MV-4-11 (cell line): ENCODE results near the gene GMPPB.
"Not testable (repeated sequence)": the region's sequence is repeated elsewhere in the genome, so short reads cannot be mapped to it uniquely, and the experiment has no call there.

Experiments
- DNase-seq: peaks from one replicate; lab custom pipeline; 2025; lab: John Stamatoyannopoulos, UW

Gene GMPPB

DNA sequence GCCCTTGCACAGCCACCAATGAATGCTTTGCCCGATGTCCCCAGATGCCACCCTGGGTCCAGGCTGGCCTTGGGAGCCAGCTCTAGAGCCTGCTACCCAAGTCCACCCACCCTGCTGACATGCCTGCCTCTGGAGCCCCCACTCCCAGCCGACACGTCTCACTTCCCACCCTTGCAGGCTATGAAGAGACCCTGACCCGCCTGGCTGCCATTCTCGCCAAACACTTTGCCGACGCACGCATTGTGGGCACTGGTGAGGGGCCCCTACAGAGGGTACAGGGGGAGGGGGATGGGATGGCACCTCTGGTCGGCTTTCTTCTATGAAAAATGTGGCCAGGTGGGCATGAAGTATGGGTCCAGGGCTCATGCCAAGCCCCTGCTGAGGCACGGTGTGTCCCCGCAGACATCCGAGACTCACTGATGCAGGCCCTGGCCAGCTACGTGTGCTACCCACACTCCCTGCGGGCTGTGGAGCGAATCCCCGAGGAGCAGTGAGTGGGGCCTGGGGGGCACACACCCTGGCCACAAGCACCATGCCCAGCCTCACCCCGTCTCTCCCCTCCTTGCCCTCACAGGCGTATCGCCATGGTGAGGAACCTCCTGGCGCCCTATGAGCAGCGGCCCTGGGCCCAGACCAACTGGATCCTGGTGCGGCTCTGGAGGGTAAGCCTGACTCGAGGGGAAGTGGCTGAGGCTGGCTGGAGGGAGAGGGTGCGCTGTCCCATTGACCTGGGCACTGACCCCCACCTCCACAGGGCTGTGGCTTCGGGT lies 10.2 kb downstream of the GMPPB start:
- DNase-seq = no peak

GRCh38 chr3:49712631-49713317 lies 11.0 kb downstream of the GMPPB start:
- DNase-seq = peak; percentile 84

DNA sequence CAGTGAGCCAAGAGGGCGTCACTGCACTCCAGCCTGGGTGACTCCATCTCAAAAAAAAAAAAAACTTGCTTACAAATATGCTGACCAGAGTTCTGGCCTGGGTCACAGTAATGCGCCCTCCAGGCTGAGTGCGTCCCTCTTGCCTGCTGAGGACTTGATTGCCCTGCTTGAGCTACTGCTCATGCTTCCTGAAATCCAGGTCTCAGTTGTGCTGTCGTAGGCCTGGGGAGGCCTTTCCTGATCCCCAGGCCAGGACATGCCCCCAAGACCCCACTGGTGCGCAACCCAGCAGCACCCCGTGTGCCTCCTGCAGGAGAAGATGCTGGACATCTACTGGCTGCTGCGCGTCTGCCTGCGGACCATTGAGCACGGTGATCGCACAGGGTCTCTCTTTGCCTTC lies 11.6 kb downstream of the GMPPB start:
- no peak for DNase-seq

DNA sequence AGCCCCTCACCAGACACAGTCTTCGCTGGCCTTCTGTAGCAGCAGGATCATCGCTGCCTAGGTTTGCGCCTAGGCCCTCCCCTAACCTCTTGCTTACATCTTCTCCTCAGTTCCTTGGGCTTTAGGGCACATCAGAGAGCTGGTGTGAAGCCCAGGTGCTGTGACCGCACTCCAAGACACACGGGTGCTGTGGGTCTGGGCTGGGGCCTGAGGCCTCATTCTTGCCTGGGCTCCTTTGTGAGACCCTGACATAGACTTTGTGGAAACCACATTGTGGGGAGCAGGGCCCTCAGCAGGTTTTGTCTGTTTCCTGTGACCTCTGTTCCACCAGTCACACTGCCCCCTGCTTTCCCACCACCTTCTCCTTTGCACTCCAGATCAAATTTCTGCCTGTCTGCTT lies 12.3 kb downstream of the GMPPB start:
- no peak for DNase-seq

- no peak for DNase-seq
Observed at GRCh38 chr3:49709852-49710251, 13.9 kb downstream of the GMPPB start.

DNA sequence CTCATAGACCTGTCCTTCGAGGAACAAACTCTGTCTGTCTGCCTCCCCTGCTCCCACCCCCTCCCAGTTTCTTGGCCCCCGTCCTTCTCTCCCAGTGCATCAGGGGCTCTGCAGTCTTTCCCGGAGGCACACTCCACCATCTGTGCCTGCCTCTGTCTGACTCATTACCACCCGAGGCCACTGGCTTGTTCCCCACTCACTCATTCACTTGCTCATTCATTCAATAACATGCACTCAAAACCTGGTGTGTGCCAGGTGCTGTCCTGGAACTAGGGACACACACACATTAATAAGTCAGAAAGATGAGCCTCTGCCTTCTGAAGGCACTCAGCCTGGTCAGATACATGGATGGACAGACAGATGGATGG lies 16.7 kb downstream of the GMPPB start:
- no peak for DNase-seq

DNA sequence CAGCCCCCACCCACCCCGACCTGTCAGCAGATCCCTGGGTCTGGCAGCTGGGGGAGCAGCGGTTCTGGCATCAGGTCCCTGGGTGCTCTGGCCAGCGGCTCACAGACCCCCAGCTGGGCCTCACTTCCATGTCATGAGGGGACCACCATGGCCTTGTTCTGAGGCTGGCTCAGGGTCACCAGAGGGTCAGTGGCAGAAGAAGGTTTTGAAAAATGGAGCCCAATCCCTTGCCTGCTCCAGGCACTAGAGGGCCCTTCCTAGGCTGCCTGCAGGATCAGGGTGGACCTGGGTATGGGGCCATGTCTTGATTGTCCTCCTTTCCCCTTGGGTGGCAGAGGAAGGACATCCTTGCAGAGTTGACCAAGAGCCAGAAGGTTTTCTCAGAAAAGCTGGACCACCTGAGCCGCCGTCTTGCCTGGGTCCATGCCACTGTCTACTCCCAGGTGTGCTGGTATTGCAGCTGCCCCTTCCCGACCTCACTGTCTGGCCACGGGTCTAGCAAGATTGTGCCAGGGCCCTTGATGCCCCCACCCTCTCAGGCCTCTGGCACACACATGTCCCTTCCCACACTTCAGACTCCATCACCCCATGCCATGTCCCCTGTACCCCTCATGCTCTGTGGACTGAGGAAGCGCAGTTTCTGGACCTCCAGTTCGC lies 17.2 kb downstream of the GMPPB start:
- no peak for DNase-seq

- DNase-seq = no peak
Observed at GRCh38 chr3:49705390-49705960, 18.3 kb downstream of the GMPPB start.

GRCh38 chr3:49704629-49705028 lies 19.1 kb downstream of the GMPPB start:
- no peak for DNase-seq

DNA sequence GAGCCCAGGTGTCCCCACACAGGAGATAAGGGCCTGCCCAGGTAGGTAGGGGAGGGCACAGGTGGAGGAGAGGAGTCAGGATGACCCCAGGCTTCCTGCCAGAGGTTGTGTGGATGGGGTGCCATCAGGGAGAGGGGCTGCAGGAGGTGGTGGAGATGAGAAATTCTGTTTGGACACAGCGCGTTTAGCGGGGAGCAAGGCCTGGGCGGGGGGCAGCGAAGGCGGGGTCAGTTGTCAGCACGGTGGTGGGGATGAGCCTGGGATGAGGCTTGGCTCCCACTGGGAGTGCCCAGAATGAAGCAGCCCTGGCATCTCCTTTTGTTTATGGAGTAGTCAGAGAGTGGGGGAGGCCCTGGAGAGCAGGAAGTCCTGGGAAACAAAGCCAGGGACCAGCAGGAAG lies 19.8 kb downstream of the GMPPB start:
- no peak for DNase-seq

GRCh38 chr3:49703443-49703927 lies 20.3 kb downstream of the GMPPB start:
- peak; percentile 57 for DNase-seq

DNA sequence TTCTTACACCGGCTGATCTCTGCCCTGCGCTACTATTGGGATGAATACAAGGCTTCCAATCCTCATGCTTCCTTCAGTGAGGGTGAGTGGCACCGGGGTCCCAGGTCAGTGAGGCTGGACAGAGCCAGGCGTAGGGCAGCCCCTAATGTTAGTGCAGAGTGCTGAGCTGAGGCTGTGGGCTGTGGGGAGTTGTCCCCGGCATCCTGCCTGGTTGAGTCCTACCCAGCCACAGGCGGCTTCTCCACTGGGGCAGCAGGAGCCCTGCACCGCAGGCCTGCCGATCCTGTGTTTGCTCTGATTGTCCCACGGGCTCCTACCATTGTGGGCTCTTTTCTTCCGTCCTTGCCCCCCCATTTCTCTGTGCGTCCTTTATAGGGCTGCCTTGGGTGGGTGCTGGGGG lies 21.1 kb downstream of the GMPPB start:
- no peak for DNase-seq

DNA sequence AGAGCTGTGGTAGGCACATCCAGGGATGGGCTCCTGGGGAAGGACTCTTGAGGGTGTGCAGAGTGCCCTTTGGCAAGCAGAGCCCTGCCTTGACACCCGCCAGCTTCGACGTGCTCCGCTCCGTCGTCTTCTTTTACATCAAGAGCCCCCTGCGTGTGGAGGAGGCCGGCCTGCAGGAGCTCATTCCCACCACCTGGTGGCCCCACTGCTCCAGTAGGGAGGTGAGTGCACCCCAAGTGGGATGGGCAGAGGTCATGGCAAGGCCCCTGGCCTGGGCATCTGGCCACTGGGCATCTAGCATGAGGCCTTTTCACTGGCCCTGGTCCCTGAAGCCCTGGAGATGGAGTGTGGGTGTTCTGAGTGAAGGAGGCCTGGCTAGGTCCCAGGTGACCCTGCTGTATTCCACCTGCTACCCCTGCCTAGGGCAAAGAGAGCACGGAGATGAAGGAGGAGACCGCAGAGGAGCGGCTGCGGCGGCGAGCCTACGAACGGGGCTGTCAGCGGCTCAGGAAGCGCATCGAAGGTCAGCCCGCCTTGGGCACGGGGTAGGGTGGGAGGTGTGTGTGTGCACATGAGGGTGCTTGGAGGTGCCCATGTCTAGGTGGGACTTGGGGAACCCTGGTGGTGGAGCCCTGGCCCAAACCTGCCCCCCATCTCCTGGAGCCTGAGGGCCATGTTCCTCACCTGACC lies 22.2 kb downstream of the GMPPB start:
- DNase-seq = no peak

GRCh38 chr3:49700453-49701128 lies 23.2 kb downstream of the GMPPB start:
- no peak for DNase-seq

GRCh38 chr3:49700014-49700413 lies 23.7 kb downstream of the GMPPB start:
- no peak for DNase-seq

GRCh38 chr3:49699281-49699979 lies 24.3 kb downstream of the GMPPB start:
- no peak for DNase-seq

- not testable (repeated sequence) for DNase-seq
Observed at GRCh38 chr3:49695350-49696015, 28.3 kb downstream of the GMPPB start.

DNA sequence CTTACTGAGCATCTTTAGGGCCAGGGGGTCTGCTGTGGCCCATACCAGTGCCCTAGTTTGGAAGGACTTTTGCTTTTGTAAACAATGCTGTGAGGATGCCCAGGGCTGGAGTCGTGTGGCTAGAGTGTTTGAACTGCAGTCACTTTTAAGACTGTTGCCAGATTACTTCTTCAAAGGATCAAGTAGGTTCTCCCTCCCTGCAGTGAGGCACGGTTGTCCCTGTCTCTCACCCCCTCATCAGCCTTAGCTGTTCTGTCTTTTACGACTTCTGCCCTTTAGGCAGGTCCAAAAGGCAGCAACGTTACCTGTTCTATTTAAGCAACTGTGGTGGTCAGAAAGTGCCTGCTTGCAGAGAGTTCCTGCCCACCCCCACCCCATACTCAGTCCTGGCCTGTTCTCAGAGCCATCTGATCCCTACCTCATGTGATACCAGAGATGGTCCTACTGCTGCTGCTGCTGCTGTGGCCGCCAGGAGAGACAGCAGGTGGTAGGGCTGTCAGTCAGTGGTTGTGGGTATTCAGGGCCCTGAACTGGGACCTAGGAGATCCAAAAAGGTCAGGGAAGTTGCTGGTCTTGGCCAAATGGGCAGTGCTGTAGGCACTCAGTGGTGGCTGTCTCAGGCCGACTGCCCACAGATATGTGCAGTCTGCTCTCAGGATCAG lies 29.2 kb downstream of the GMPPB start:
- DNase-seq = not testable (repeated sequence)

DNA sequence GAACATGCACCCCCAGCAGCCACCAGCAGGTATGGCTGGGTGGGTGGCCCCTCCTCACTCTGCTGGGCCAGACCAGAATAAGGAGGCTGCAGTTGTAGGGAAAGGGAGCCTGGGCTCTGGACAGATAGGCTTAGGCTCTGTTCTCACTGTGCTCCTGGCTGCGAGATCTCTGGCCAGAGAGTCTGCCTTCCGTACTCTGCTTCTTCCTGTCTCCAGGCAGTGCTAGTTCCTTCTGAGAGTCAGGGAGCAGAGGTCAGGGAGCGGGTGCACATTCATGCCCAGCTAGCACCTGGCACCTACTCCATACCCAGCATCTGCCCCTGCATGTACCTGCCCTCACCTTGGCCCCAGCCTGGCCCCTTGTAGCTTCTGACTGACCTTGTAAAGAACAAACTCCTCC lies 32.3 kb downstream of the GMPPB start:
- not testable (repeated sequence) for DNase-seq

DNA sequence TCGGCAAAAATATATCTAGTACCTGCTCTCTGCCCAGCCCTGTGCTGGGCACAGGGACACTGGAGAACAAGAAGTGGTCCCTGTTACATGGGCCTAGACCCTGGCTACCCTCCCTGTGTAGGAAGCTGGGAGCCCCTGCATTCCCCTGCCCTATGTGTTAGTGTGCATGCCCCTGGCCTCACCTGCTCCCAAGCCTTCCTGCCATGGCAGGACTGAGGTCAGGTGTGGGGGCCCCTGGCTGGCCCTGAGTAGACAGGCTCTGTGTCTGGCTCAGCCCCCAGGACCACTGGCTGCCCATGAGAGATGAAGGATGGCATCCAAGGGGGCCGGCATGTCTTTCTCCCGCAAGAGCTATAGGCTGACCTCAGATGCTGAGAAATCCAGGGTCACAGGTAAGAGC lies 32.9 kb downstream of the GMPPB start:
- DNase-seq = not testable (repeated sequence)
